Fibroblast of skin of right quadriceps (primary cell): Measurements from ENCODE around the gene TRNAU1AP.
"Not testable (repeated sequence)": the region's sequence is repeated elsewhere in the genome, so short reads cannot be mapped to it uniquely, and the experiment has no call there.

Source experiments
- DNase-seq: peaks from one replicate; pipeline ENCODE4 v3.0.0-alpha.2; 2013

The TRNAU1AP gene

DNA sequence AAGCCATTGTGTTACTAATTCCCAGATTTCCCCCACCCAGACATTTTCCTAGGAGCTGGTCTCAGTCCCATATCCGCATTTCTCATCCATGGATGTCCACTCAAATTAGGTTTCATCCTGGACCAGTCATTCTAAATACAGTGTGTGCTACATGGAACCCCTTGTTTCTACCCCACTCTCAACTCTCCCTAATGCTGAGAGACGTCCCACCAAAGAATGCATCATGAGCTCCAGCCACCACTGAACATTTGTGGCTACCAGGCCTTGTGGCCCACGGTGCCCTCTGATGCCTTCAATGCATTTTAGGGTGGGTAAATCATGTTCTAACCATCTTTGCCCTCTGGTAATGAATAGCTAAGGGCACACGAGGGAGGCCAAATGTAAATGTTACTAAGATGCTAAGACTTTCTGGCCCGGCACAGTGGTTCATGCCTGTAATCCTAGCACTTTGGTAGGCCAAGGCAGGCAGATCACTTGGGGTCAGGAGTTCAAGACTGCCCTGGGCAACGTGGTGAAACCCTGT is 25.9 kb downstream of the TRNAU1AP start:
- DNase-seq = no peak

GRCh38 chr1:28579401-28579800 is 26.5 kb downstream of the TRNAU1AP start:
- DNase-seq = no peak

DNA sequence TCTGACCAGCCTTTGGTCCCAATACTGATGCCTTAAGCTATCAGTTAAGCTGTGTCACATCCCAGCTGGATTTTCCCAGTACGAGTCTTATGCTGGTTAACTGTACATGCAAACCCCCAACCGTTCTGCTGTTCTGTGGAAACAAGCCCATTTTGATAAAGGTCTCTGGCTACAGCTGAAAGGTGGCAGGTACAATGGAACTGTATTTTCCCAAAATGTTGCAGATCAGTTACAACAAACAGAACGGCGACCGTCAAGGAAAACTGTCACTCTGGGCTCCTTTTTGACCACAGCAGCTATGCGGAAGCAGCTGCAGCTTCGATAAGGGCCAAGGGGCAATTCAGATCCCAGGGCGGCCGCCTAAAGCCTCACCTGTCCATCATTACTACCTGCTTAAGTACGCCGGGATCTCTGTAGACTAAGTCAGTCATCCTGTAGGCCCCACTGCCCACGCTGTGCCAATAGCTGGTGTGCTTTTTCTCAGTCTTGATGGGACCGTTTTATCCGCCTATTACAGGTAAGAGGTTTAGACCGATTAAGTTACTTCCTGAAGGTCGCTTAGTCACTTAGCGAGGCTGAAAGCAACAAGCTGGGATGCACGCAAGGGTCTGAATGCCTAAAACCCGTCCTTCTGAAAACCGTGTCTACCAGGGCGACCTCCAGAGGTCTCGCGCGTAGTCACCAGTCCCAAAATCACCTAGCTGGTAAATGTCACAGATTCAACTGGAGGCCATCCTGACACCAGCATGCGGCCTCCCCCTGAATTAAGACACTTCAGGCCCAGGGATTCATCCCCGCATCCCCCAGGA is 28.0 kb downstream of the TRNAU1AP start:
- DNase-seq = peak; percentile 37

- peak; percentile 95 for DNase-seq
Measured at GRCh38 chr1:28581531-28582247, 28.8 kb downstream of the TRNAU1AP start.

DNA sequence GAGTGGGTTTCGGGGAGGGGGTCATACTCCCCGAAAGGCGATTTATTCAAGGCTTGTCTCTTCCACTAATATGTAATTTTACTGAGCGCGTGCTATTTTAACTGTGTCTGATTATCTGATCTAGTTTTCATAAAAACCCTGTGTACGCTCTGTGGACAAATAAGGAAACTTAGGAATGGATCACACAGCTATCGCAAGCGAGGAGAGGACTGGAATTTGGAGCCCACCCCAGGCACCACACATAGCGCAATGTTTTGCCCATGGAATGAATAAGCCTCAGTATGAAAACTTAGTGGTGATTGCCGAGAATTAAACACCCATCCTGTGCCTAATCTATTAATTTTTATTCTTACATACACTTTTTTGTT is 29.3 kb downstream of the TRNAU1AP start:
- DNase-seq = peak; percentile 55

GRCh38 chr1:28586585-28587391 is 33.9 kb downstream of the TRNAU1AP start:
- not testable (repeated sequence) for DNase-seq

DNA sequence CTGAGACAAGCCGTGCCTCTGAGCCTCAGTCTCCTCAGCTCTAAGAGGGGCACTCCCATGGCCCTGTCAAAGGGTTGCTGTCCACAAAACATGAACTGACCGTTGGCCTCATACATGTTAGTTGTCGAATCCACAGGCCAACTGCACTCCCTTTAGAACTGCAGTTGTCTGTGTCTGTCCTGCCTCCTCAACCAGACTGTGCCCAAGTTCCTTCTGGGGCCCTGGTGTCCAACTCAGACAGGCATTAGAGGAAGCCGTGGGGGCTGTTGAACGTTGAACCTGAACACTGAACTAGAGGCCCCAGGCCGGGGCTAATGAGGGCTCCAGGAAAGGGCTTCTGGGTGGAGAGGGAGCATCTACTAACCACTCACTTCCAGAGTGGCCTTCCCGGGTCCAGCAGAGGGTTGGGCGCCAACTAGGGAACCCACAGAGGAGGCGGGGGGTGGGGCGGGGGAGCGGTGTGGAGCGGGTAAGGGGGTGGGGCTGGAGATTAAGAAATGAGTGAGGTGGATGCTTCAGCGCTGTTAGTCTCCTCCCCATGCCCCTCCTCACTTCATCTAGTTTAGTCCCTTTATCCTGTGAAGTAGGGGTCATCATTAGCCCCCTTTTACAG is 38.9 kb downstream of the TRNAU1AP start, which contains the start of gene RAB42:
Gene RAB42, plus strand, starts transcription at position 558 of the 613 bp plus-strand sequence. CDS start 247 bp downstream, outside the sequence.
- DNase-seq = peak; percentile 38

DNA sequence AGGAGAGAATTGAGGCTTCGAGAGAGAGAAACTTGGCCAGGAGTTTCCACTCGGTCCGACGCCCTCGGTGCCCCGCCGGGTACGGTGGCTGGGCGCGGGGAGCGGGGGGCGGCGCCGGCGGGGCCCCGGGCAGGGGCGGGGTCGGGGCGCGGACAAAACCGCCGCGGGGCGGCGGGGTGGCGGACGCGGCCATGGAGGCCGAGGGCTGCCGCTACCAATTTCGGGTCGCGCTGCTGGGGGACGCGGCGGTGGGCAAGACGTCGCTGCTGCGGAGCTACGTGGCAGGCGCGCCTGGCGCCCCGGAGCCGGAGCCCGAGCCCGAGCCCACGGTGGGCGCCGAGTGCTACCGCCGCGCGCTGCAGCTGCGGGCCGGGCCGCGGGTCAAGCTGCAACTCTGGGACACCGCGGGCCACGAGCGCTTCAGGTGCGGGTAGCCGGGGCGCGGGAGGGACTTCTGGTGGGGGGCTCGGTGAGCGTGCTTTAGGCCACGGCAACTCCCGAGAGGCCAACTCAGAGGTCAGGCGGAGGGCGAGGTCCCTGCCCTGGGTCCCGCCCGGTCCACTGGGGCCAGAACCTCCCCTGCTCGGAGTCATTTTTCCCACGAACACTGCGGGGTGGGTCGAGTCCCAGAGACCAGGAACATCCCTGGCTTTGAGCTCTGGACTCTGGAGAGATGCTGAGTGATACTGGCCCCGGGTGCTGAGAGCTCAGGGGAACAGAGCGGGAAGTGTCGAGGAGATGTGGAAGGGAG is 39.6 kb downstream of the TRNAU1AP start:
- DNase-seq = no peak

DNA sequence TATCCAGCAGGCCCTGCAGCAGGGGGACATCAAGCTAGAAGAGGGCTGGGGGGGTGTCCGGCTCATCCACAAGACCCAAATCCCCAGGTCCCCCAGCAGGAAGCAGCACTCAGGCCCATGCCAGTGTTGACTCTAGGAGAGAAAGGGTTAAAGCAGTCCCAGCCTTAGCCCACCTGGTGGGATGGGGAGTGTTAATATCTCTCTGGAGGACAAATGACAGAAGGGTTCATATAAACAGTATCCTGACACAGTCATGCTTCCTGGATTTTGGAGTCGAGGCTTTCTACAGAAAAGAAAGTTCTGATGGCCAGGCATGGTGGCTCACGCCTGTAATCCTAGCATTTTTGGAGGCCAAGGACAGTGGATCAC is 41.1 kb downstream of the TRNAU1AP start:
- not testable (repeated sequence) for DNase-seq

DNA sequence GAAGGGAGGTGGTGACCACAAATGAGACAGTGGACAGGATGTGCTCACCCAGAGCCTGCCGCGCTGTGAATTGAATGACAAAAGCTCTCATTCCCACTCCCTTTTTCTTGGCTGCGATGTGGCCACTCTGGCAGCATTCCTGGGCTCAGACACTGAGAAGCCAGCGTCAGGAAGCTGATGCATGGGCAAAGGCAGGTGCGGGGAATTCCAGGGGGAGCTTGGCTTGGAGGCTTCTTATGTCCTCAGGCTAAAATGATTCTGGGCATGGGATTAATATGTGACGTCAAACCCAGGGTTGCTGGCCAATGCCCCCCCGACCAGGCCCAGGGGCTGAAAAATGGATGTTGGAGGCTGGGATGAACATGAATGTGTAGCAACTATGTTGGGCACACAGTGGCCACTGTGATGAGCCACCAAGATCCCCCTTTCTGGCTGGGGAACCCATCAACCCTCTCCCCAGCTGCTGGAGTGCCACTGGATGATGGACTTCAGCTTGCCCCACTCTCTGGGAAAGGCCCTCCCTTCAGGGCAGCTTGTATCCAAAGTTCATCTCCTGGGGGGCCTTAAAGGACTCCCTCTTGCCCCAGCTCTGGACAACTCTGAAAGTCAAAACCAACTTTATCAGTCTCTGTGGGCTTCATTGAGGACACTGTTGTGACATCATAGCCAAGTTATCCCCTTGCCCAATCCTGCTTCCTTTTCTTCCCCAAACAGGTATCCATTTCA is 42.0 kb downstream of the TRNAU1AP start:
- DNase-seq = not testable (repeated sequence)

DNA sequence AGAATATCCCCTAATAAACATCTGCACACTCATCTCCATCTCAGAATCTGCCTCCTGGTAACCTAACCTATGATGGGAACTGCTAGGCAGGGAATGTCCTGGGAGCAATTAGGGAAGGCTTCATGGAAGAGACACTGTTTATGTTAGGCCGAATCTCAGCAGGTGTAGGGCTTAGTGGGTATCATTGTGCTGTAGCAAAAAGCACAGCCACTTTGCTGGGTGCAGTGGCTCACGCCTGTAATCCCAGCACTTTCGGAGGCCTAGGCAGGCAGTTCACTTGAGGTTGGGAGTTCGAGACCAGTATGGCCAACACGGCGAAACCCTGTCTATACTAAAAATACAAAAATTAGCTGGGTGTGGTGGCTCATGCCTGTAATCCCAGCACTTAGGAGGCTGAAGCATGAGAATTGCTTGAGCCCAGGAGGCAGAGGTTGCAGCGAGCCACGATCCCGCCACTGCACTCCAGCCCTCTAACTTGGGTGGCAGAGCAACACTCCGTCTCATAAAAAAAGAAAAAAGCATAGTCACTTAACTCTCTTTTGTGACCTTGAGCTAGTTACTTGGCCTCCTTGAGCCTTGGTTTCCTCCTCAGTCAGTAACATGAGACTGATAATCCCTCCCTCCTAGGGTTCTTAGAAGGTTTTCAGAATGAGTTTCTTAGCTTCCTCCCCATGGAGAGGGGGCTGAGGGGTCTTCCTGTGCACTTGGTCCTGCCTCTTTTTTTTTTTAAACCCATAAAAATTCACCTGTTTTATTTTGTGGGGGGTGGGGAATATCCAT is 42.7 kb downstream of the TRNAU1AP start:
- no peak for DNase-seq

DNA sequence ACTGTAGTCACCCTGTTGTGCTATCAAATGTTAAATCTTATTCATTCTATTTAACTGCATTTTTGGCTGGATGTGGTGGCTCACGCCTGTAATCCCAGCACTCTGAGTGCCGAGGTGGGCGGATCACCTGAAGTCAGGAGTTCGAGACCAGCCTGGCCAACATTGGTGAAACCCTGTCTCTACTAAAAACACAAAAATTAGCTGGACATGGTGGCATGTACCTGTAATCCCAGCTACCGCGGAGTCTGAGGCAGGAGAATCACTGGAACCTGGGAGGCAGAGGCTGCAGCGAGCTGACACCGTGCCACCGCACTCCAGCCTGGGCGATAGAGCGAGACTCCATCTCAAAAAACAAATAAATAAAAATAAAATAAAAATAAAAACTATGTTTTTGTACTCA is 43.4 kb downstream of the TRNAU1AP start:
- DNase-seq = not testable (repeated sequence)

DNA sequence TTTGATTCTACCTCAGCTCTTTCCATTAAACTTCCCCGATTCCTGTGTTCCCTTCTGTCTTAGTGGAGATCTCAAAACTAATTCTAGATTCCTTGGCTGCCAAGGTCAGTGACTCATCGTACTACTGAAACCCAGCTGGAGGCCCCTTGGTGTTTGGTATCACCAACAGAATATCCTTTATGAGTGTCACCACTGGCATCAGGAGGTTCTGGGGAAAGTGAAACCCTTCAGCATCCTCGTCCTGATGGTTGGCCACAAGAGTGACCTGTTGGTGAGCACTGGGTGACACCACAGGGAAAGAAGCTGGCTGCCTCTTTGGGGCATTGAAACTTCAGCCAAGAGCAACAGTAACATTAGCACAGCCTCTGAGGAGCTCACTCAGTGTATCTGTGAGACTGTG is 48.8 kb downstream of the TRNAU1AP start:
- peak; percentile 85 for DNase-seq

- peak; percentile 75 for DNase-seq
Measured at GRCh38 chr1:28602536-28603439, 49.9 kb downstream of the TRNAU1AP start.

DNA sequence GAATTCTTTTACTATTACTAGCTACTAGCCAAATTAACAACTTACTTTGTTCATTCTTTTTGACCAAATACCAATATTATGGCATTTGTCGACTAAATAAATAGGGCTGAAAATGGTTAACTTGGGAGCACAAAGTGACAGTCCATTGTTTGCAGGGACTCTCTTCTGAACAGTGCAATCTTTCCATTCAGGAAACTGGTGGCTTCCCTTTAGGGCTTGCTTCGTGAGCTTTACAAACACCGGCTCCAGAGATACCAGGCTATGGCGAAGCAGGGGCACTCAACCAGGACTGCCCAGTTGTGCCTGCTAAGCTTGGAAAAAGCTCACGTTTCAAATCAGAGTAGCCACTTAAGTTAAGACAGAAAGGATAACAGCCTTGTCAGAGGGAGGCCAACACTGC is 51.5 kb downstream of the TRNAU1AP start:
- DNase-seq = no peak

GRCh38 chr1:28604962-28605361 is 52.1 kb downstream of the TRNAU1AP start:
- no peak for DNase-seq

DNA sequence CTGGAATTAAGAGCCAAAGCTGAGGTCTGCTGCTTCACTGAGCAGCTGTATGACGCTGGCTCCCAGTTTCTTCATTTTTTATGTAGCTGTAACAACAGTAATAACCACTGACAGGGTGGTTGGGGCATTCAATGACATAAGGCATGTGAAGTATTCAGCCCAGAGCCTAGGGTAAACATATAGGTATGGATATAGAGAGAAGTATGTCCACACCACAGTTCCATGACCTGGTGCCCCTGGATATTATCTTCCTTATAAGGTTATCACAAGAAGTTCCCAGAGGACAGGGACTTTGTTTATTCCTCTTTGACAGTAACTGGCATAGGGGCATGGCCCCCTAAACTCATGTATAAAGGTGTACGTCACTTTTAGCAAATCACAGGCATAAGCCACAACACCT is 53.9 kb downstream of the TRNAU1AP start:
- DNase-seq = no peak

DNA sequence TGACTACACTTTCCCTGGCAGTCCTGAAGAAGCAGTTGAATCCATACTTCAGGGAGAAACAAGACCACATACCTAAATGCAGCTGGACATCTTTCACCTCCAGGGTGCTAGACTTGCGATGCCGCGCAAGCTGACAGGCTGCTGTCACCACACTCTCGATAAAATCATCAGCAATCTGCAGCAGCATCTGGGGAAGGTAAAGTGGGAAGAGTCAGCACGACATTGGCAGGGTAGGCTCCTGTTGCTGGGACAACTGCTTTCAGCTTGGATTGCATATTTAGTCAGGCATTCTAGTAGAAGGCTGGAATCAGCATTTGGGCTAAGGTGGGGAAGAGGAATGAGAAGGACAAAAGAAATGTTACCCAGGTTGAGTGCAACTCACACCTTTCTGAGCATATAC is 60.3 kb downstream of the TRNAU1AP start:
- DNase-seq = no peak
